GM23248 (cell line): ENCODE results near the gene NDUFS7.

Experiments used
- EZH2 ChIP-seq: fragments of 200-600 bp; sonication (generic); IDR thresholded peaks from 2 replicates; pipeline ENCODE4 v1.6.1; 2018; ENCODE audit warnings: antibody characterized with exemption, mild to moderate bottlenecking; ENCODE audit not compliant: insufficient read depth, poor library complexity, severe bottlenecking
- EZH2phosphoT487 ChIP-seq: fragments of 200-600 bp; sonication (generic); IDR thresholded peaks from 2 replicates; pipeline ENCODE4 v1.6.1; 2018; ENCODE audit warnings: antibody characterized with exemption, moderate library complexity, mild to moderate bottlenecking, low read depth; ENCODE audit not compliant: insufficient read depth

- TF ChIP-seq EZH2 (no peak), EZH2phosphoT487 (no peak)
These were observed 21.1 kb upstream of the NDUFS7 start for GRCh38 chr19:1362387-1363257.
